H1 (cell line): Measurements from ENCODE around the gene MARS1. TPM values are rescaled to one million over a fixed set of nuclear protein-coding genes. Genes with fewer than 3 reads are reported as not detected.

ENCODE experiments used
- CTCF ChIA-PET: fragments of 300-600 bp; sonication (Branson Sonifier 250); formaldehyde crosslinking; loops from one replicate; lab custom pipeline; 2021; ENCODE audit not compliant: partially characterized antibody; lab: Charles Lee
- POLR2A ChIA-PET: fragments of 300-600 bp; sonication (Branson Sonifier 250); formaldehyde crosslinking; loops from one replicate; lab custom pipeline; 2021; ENCODE audit warnings: inconsistent platforms; ENCODE audit not compliant: partially characterized antibody; lab: Charles Lee
- DNase-seq, 2 experiments: peaks; one replicate each; pipeline versions ENCODE4 v3.0.0 to v3.0.0-alpha.2; 2010 to 2022; ENCODE audit warnings: low spot score in 2 of 2, low read depth in 1 of 2, mixed read lengths in 1 of 2
- FAIRE-seq: peaks from 2 replicates; lab custom pipeline; 2011; peaks lifted over from hg19 to GRCh38; lab: Jason Lieb, UNC
- H2AFZ ChIP-seq: 2 replicates; pipeline ENCODE4 v1.8.1; 2012; ENCODE audit warnings: low read length, inconsistent platforms
- H2AK5ac ChIP-seq: 2 replicates; pipeline ENCODE4 v1.6.1; 2013; ENCODE audit warnings: low read depth, low read length
- H2BK120ac ChIP-seq: replicated peaks from 2 replicates; pipeline ENCODE3; 2013; ENCODE audit warnings: low read depth, low read length, inconsistent platforms
- H2BK12ac ChIP-seq: 2 replicates; pipeline ENCODE4 v1.6.1; 2013; ENCODE audit warnings: low read depth, low read length
- H2BK15ac ChIP-seq: 2 replicates; pipeline ENCODE4 v1.6.1; 2013; ENCODE audit warnings: low read length
- H2BK20ac ChIP-seq: 2 replicates; pipeline ENCODE4 v1.6.1; 2013; ENCODE audit warnings: low read length
- H2BK5ac ChIP-seq: 2 replicates; pipeline ENCODE4 v1.6.1; 2013; ENCODE audit warnings: low read depth, low read length
- H3K14ac ChIP-seq: 2 replicates; pipeline ENCODE4 v1.6.1; 2013; ENCODE audit warnings: inconsistent platforms; ENCODE audit not compliant: insufficient read length
- H3K18ac ChIP-seq: 2 replicates; pipeline ENCODE4 v1.6.1; 2013; ENCODE audit warnings: low read length; ENCODE audit errors: extremely low read depth
- H3K23ac ChIP-seq: 2 replicates; pipeline ENCODE4 v1.6.1; 2013; ENCODE audit warnings: inconsistent platforms; ENCODE audit not compliant: insufficient read length
- H3K23me2 ChIP-seq: 2 replicates; pipeline ENCODE4 v1.6.1; 2013; ENCODE audit warnings: low read depth, low read length
- H3K27ac ChIP-seq: 2 replicates; pipeline ENCODE4 v1.6.1; 2011; ENCODE audit warnings: low read depth, low read length, inconsistent platforms
- H3K27me3 ChIP-seq, 4 experiments: replicated peaks in 1 of 4; 1 replicate in 1 of 4; 2 replicates in 3 of 4; pipeline versions ENCODE4 v1.6.1 to v1.8.1; 2011 to 2013; ENCODE audit warnings: low read length in 3 of 4, mild to moderate bottlenecking in 3 of 4, inconsistent platforms in 2 of 4, mixed read lengths in 2 of 4, moderate library complexity in 1 of 4; ENCODE audit not compliant: control insufficient read depth in 3 of 4, insufficient read depth in 3 of 4; ENCODE audit errors: extremely low read depth in 1 of 4
- H3K36me3 ChIP-seq, 4 experiments: 2 replicates each; pipeline versions ENCODE4 v1.6.1 to v1.8.1; 2011 to 2013; ENCODE audit warnings: mild to moderate bottlenecking in 4 of 4, low read length in 3 of 4, moderate library complexity in 2 of 4, control low read depth in 1 of 4, inconsistent platforms in 1 of 4; ENCODE audit not compliant: insufficient read depth in 4 of 4, control insufficient read depth in 2 of 4
- H3K4ac ChIP-seq: replicated peaks from 2 replicates; pipeline ENCODE3; 2013; ENCODE audit warnings: low read length, low read depth, mixed read lengths, inconsistent platforms; ENCODE audit not compliant: insufficient read length
- H3K4me1 ChIP-seq, 4 experiments: replicated peaks in 1 of 4; 1 replicate in 1 of 4; 2 replicates in 3 of 4; pipeline versions ENCODE4 v1.6.1 to v1.8.1; 2011 to 2013; ENCODE audit warnings: low read length in 3 of 4, inconsistent platforms in 2 of 4, mixed read lengths in 1 of 4; ENCODE audit not compliant: insufficient read depth in 4 of 4, control insufficient read depth in 3 of 4
- H3K4me2 ChIP-seq, 2 experiments: 2 replicates each; pipeline versions ENCODE4 v1.6.1 to v1.8.1; 2011 to 2013; ENCODE audit warnings: low read depth in 2 of 2, low read length in 2 of 2, control low read depth in 1 of 2, inconsistent platforms in 1 of 2, mild to moderate bottlenecking in 1 of 2; ENCODE audit not compliant: insufficient read depth in 1 of 2
- H3K4me3 ChIP-seq, 4 experiments: fragments of 200-600, 300-600 bp in 1 of 4; sonication (generic), shearing (Covaris generic), sonication (Bioruptor Twin) in 1 of 4; 2 replicates each; pipeline versions ENCODE4 v1.5.1 to v1.8.1; 2011 to 2016; ENCODE audit warnings: low read length in 4 of 4, low read depth in 3 of 4, control low read depth in 2 of 4, inconsistent platforms in 2 of 4, mild to moderate bottlenecking in 2 of 4, mixed read lengths in 1 of 4, moderate library complexity in 1 of 4; ENCODE audit not compliant: insufficient read depth in 2 of 4; ENCODE audit errors: extremely low read depth in 1 of 4
- H3K56ac ChIP-seq: replicated peaks from 2 replicates; pipeline ENCODE3; 2013; ENCODE audit warnings: low read depth, mild to moderate bottlenecking, mixed read lengths, low read length, inconsistent platforms; ENCODE audit not compliant: insufficient read length
- H3K79me1 ChIP-seq: 2 replicates; pipeline ENCODE4 v1.6.1; 2013; ENCODE audit warnings: low read depth, low read length, control low read depth
- H3K79me2 ChIP-seq, 2 experiments: 2 replicates each; pipeline versions ENCODE4 v1.6.1 to v1.8.1; 2012 to 2013; ENCODE audit warnings: low read length in 2 of 2, mild to moderate bottlenecking in 2 of 2, inconsistent platforms in 1 of 2; ENCODE audit not compliant: insufficient read depth in 2 of 2, control insufficient read depth in 1 of 2
- H3K9ac ChIP-seq, 4 experiments: replicated peaks in 1 of 4; 1 replicate in 1 of 4; 2 replicates in 3 of 4; pipeline versions ENCODE4 v1.6.1 to v1.8.1; 2011 to 2013; ENCODE audit warnings: low read depth in 3 of 4, low read length in 3 of 4, control low read depth in 2 of 4, mild to moderate bottlenecking in 2 of 4, moderate library complexity in 2 of 4, inconsistent platforms in 1 of 4; ENCODE audit errors: extremely low read depth in 1 of 4
- H3K9me3 ChIP-seq, 2 experiments: 2 replicates each; pipeline versions ENCODE4 v1.6.1 to v1.8.1; 2012 to 2013; ENCODE audit warnings: mild to moderate bottlenecking in 2 of 2, moderate library complexity in 2 of 2, control low read depth in 1 of 2, inconsistent platforms in 1 of 2, low read depth in 1 of 2, low read length in 1 of 2, mixed read lengths in 1 of 2; ENCODE audit not compliant: insufficient read depth in 2 of 2
- H4K20me1 ChIP-seq, 2 experiments: replicated peaks in 1 of 2; 2 replicates each; pipeline versions ENCODE3 to v1.8.1; 2011 to 2013; ENCODE audit warnings: inconsistent platforms in 2 of 2, low read length in 2 of 2, mild to moderate bottlenecking in 1 of 2; ENCODE audit not compliant: insufficient read depth in 2 of 2, control insufficient read depth in 1 of 2
- H4K5ac ChIP-seq: 2 replicates; pipeline ENCODE4 v1.6.1; 2013; ENCODE audit warnings: low read length, low read depth, mixed read lengths, inconsistent platforms; ENCODE audit not compliant: insufficient read length
- H4K8ac ChIP-seq: 2 replicates; pipeline ENCODE4 v1.8.0; 2013; ENCODE audit warnings: mild to moderate bottlenecking, moderate library complexity, low read length, inconsistent platforms; ENCODE audit not compliant: insufficient read depth; ENCODE audit errors: extremely low read depth
- H4K91ac ChIP-seq: replicated peaks from 2 replicates; pipeline ENCODE3; 2013; ENCODE audit warnings: low read length, mixed read lengths, inconsistent platforms; ENCODE audit not compliant: insufficient read length
- BACH1 ChIP-seq: IDR thresholded peaks from 2 replicates; pipeline ENCODE4 v1.6.1; 2012; ENCODE audit warnings: low read length, improper control_type of control experiment
- BRCA1 ChIP-seq: IDR thresholded peaks from 2 replicates; pipeline ENCODE4 v1.6.1; 2012; ENCODE audit warnings: low read depth, low read length, improper control_type of control experiment
- CEBPB ChIP-seq: IDR thresholded peaks from 2 replicates; pipeline ENCODE4 v1.6.1; 2012; ENCODE audit warnings: low read depth, low read length
- CHD1 ChIP-seq: IDR thresholded peaks from 2 replicates; pipeline ENCODE4 v1.6.1; 2012; ENCODE audit warnings: low read depth, low read length, improper control_type of control experiment
- EGR1 ChIP-seq: IDR thresholded peaks from 2 replicates; pipeline ENCODE4 v1.6.1; 2011; ENCODE audit warnings: low read depth, low read length, borderline replicate concordance
- KDM5A ChIP-seq: fragments of 200-600 bp; IDR thresholded peaks from 2 replicates; pipeline ENCODE4 v1.7.1; 2012; ENCODE audit warnings: mild to moderate bottlenecking, low read length, inconsistent platforms, mixed read lengths
- PHF8 ChIP-seq: fragments of 200-600 bp; sonication (generic); conservative IDR thresholded peaks from 2 replicates; pipeline ENCODE4 v1.7.1; 2012; ENCODE audit warnings: low read depth, mild to moderate bottlenecking, inconsistent platforms, low read length, moderate library complexity
- RBBP5 ChIP-seq: IDR thresholded peaks from 2 replicates; pipeline ENCODE4 v1.7.1; 2012; ENCODE audit warnings: low read depth, mild to moderate bottlenecking, inconsistent platforms, low read length, moderate library complexity, borderline replicate concordance
- RFX5 ChIP-seq: IDR thresholded peaks from 2 replicates; pipeline ENCODE4 v1.6.1; 2011; ENCODE audit warnings: low read depth, low read length, improper control_type of control experiment, borderline replicate concordance
- SIX5 ChIP-seq: IDR thresholded peaks from 2 replicates; pipeline ENCODE4 v1.6.1; 2011; ENCODE audit warnings: mild to moderate bottlenecking, low read depth, low read length
- TEAD4 ChIP-seq: IDR thresholded peaks from 2 replicates; pipeline ENCODE4 v1.6.1; 2012; ENCODE audit warnings: low read depth, low read length, inconsistent platforms, mixed read lengths
- WGBS, 2 experiments: shearing (Covaris generic) in 1 of 2; methylation state at CpG; one replicate each; pipeline versions ENCODE4 v1.1.6 to v1.1.7; 2013 to 2015; ENCODE audit warnings: low lambda C conversion rate in 2 of 2, mixed read lengths in 2 of 2, inconsistent platforms in 1 of 2, low coverage in 1 of 2, missing lambda C conversion rate in 1 of 2; ENCODE audit not compliant: insufficient replicate concordance in 2 of 2, insufficient coverage in 1 of 2, insufficient read length in 1 of 2; ENCODE audit errors: extremely low coverage in 1 of 2, missing lambda C conversion rate in 1 of 2; 5-methylcytosine and 5-hydroxymethylcytosine counted together
- polyA plus RNA-seq, 7 experiments: library from polyadenylated mRNA; depleted of rRNA in 3 of 7; stranded (reverse) in 5 of 7; unstranded in 2 of 7; fragments of >200 nt in 5 of 7; fragments of 200-250 nt in 2 of 7; gene quantifications; 1 replicate in 5 of 7; 2 replicates in 1 of 7; 4 replicates in 1 of 7; pipeline versions ENCODE4 v1.2.1 to v1.2.3, GENCODE V29; 2011 to 2013; ENCODE audit warnings: missing spikeins in 2 of 7, mixed read lengths in 2 of 7
- total RNA-seq: library from RNA; stranded (reverse); fragmentation: NEBNext Ultra II Directional; extraction: Animal tissue kit (Norgen Biotek cat#: 25700); gene quantifications from 2 replicates; pipeline ENCODE4 v1.2.1, GENCODE V29; 2021
- TF ChIP-seq, protein P1 (sequence below): IDR thresholded peaks from 2 replicates; pipeline ENCODE4 v1.6.1; 2012; ENCODE audit warnings: low read length, inconsistent platforms
- TF ChIP-seq, protein P2 (sequence below): IDR thresholded peaks from 2 replicates; pipeline ENCODE4 v1.6.1; 2012; ENCODE audit warnings: inconsistent platforms

Gene MARS1
- total and polyA plus RNA-seq, 2 of the 8 experiments (the other 6 are each of a cell fraction or from before 2014, with no cell fraction given): 194 to 407 TPM

DNA sequence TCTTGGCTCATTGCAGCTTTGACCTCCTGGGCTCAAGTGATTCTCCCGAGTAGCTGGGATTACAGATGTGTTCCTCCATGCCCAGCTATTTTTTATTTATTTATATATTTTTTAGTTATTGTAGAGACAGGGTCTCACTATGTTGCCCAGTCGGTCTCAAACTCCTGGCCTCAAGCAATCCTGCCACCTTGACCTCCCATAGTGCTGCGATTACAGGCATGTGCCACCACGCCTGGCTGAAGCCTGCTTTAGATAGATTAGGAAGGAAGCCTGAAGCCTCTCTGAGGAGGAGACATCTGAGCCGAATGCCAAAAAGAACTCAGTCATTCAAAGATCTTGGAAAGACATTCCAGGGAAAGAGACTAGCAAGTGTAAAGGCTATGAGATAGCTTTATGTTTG lies 43.1 kb upstream of the MARS1 start:
- H3K4me3 ChIP-seq: no peak overlapping the region
- no peaks in the 10 kb centered on the region for H3K79me2 ChIP-seq
- H3K56ac ChIP-seq: no peak overlapping the region
- CTCF ChIA-PET: interaction anchor here (1.0 to 6.3 kb wide), 4 partner anchors 10 to 137 kb away, joined by 3 to 47 read pairs (median 4); partner anchors contain the start of gene INHBE
- no peak overlapping the region for H2AK5ac ChIP-seq
- no peaks in the 10 kb centered on the region for H3K4me1 ChIP-seq
- no peak overlapping the region for H4K91ac ChIP-seq
- no peaks in the 10 kb centered on the region for H3K23me2 ChIP-seq
- no peak overlapping the region for H3K14ac ChIP-seq
- H2AFZ ChIP-seq: no peak overlapping the region
- no peak overlapping the region for H3K27ac ChIP-seq
- FAIRE-seq (no peak), DNase-seq (no peak)
- no peak overlapping the region for H3K9ac ChIP-seq
- no peak overlapping the region for H2BK120ac ChIP-seq
- H3K4me2 ChIP-seq: no peak overlapping the region
- no peaks in the 10 kb centered on the region for H4K20me1 ChIP-seq
- H3K36me3 ChIP-seq: no peaks in the 10 kb centered on the region
- H2BK12ac ChIP-seq: no peak overlapping the region
- no peak overlapping the region for H4K8ac ChIP-seq
- WGBS, 2 experiments: 86% methylated on average over 5 of the region's 5 CpGs; no CpG with 5 or more reads in 1 of the 2 experiments
- 0 out of 2 replicates have a peak overlapping the region, but pooled peaks have one; percentile 29 for H2BK15ac ChIP-seq
- H4K5ac ChIP-seq: no peak overlapping the region
- no peak overlapping the region for H3K18ac ChIP-seq
- no peak overlapping the region for H2BK5ac ChIP-seq
- POLR2A ChIA-PET: interaction anchor here (0.9 to 4.6 kb wide), 2 partner anchors 9 to 14 kb away, joined by 3 to 34 read pairs; partner anchors contain the start of gene INHBE
- H3K9me3 ChIP-seq: peaks cover 0 to 3% of the 10 kb centered on the region in 2 experiments; a peak in 2 of 4 replicates
- H2BK20ac ChIP-seq: no peak overlapping the region
- H3K27me3 ChIP-seq: no peaks in the 10 kb centered on the region
- no peaks in the 10 kb centered on the region for H3K79me1 ChIP-seq
- no peak overlapping the region for H3K4ac ChIP-seq
- H3K23ac ChIP-seq: no peak overlapping the region
- no peak for TF ChIP-seq KDM5A
- TF ChIP-seq TEAD4: no peak
- TF ChIP-seq BACH1: no peak
- TF ChIP-seq, protein P1, sequence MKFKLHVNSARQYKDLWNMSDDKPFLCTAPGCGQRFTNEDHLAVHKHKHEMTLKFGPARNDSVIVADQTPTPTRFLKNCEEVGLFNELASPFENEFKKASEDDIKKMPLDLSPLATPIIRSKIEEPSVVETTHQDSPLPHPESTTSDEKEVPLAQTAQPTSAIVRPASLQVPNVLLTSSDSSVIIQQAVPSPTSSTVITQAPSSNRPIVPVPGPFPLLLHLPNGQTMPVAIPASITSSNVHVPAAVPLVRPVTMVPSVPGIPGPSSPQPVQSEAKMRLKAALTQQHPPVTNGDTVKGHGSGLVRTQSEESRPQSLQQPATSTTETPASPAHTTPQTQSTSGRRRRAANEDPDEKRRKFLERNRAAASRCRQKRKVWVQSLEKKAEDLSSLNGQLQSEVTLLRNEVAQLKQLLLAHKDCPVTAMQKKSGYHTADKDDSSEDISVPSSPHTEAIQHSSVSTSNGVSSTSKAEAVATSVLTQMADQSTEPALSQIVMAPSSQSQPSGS: no peak
- no peak for TF ChIP-seq SIX5
- no peak for TF ChIP-seq CHD1
- no peak for TF ChIP-seq RFX5
- TF ChIP-seq PHF8: no peak
- TF ChIP-seq RBBP5: no peak
- TF ChIP-seq BRCA1: no peak
- no peak for TF ChIP-seq CEBPB
- no peak for TF ChIP-seq EGR1
- TF ChIP-seq, protein P2, sequence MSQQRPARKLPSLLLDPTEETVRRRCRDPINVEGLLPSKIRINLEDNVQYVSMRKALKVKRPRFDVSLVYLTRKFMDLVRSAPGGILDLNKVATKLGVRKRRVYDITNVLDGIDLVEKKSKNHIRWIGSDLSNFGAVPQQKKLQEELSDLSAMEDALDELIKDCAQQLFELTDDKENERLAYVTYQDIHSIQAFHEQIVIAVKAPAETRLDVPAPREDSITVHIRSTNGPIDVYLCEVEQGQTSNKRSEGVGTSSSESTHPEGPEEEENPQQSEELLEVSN: no peak
